NCI-H82 (cell line): ENCODE measurements around the gene SCGN.

Source experiments
- DNase-seq: peaks from one replicate; lab custom pipeline; 2025; lab: John Stamatoyannopoulos, UW

SCGN gene

DNA sequence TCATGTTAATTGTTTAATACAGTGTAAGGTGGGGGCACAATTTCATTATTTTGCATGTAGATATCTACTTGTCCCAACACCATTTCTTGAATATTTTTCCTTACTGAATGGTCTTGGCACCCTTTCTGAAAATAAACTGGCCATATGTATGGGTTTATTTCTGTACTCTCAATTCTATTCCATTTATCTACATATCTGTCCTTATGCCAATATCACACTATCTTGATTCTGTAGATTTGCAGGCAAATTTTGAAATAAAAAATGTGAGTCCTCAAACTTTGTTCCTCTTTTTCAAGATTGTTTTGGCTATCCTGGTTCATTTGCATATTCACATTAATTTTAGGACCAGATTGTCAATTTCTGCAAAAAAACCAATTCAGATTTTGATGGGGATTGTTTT is 34.8 kb downstream of the SCGN start:
- DNase-seq: no peak

DNA sequence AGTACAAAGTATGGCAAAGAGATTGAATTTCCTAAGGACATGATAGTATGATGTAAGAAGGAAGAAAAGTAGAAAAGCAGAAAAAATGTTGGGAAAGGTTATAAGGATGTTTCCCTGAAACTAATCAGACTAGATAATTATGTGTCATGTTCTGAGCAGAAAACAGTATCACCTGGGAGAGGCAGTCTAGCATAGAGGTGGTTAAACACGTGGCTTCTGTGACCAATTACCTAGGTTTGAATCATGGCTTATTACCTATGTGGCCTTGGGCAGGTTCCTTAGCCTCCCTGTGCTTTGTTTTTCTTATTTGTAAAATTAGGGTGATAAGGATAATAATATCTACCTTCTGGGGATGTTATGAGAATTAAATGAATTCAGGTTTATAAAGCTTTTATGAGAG is 38.0 kb downstream of the SCGN start:
- DNase-seq: no peak

DNA sequence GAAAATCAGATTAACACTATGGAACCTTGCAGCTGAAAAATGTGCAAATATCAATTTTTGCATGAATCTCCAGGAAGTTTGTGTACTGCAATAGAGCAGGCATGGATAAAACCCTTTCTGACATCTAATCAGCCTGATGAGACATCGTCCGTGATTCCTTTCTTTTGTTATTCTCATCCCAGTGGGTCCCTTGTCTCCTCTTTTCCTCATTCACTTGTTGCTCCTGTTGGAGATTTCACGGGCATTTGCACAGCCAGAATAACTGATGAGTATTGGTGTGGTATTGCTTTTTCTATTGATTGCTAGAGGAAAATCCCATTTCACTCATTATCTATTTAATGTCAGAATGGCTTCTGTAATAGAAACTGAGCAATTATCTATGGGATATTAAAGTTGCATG is 39.9 kb downstream of the SCGN start:
- DNase-seq: no peak

- DNase-seq: peak; percentile 78
Observed at GRCh38 chr6:25692472-25692871, 40.5 kb downstream of the SCGN start.

GRCh38 chr6:25694366-25694765 is 42.4 kb downstream of the SCGN start:
- DNase-seq: no peak

DNA sequence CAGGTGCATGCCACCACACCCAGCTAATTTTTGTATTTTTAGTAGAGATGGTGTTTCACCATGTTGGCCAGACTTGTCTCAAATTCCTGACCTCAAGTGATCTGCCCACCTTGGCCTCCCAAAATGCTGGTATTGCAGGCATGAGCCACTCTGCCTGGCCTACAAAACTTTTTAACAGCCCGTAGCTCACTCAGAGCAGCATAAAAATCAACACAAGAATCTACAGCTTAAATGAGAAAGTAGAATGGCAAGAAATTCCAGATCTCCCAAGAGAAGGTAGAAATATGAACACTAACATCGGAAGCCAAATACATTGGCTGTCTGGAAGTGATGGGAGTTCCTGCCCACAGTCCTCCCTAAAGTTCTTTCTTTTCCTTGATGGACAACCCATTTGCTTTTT is 43.7 kb downstream of the SCGN start:
- DNase-seq: no peak

DNA sequence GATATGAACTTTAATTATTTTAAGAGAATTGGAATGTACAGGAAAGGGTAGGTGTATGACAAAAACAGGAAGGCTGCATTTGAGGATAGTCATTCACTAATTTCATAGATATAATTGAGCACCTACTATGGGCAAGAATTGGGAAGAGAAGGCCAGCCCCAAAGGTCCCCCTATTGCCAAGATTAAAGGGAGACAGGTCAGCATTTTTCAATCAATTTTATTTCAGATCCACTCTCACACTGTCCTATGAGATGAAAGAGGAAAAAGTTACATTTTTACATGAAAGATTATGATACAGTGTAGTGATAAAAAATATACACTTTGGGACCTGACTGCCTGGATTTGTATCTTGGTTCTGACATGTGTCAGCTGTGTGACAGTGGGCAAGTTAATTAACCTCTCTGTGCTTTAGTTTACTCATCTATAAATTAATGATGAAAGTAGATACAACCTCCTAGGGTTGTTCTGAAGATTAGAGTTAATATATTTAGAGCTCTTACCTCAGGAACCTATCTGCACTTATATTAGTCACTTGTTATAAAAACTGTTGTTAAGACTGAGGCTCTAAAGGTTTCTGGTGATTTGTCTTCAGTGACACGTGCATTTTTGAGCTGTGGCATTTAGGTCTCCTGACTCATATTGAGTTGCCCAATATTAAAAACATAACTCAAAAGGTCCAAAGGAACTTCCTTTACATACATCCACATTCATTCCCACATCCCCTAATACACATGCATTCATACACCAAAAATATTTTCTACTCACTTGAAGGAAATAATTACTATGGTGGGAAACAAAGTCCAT is 45.7 kb downstream of the SCGN start:
- DNase-seq: no peak

GRCh38 chr6:25698631-25699030 is 46.6 kb downstream of the SCGN start:
- no peak for DNase-seq

DNA sequence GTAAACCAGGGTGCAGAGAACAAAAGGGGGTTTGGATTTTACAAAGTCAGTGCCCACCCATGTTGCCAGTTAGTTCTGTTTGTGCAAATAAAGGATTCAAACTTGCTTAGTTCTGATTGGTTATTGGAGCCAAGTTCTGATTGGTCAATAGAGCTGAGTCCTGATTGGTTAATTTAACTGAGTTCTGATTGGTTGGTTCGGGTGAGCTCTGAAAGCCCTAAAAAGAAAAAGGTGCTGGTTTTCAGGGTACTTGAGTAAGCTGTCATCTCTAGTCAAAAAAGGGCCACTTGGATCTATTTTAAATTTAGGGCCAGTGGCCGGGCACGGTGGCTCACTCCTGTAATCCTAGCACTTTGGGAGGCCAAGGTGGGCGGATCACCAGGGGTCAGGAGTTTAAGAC is 47.6 kb downstream of the SCGN start:
- no peak for DNase-seq

DNA sequence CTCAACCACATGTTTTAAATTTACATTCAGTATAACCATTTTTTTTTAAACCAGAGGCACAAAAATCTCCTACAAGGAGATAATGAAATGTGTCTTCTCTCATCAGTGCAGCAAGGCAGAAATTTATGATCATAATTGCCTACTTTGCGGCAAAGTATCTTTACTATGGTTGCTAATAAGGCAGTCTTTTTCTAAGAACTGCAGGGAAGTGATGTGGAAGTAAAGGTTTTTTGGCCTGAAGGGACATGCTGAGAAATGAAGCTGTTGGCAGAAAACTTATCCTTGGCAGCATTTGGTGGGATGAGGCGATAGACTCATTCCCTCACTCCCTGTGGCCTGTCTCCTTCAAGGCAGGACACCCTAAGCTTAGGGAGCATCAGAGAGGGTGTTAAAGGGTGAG is 48.7 kb downstream of the SCGN start:
- DNase-seq: no peak

DNA sequence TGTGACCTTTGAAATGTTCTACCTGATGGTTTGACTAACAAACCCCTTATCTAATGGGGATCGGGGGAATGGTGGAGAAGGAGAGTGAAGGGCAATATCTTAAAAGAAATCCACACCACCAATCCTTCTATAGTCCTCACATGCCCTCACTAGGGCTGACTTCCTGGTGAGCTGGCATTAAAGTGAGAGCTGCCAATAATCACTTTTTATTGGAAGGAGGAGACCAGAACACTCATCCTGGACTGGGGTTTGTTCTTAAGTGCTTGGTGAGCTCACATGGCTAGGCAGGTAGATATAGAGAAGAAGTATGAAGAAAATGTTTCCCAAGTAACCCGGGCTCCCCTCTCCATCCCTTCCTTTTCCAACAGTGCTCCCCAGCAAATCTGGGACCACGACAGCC is 49.8 kb downstream of the SCGN start:
- DNase-seq: no peak

DNA sequence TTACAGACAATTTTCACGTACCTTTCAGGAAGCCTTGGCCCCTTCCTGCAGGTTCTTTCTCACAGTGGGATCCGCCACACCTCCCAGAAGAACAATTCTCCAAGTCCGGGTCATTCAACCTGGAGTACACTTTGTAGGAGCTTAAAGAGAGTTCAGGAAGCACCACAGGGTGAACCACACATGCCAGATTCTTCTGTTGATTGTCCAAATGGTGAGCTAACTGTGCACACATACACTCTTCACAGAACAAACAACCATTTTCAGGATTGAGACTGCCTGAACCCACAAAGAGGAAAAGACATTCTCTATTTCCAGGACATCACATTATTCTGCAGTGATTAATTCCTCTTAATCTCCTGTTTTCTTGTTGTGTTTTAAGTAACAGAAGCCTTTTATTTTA is 51.0 kb downstream of the SCGN start:
- no peak for DNase-seq

DNA sequence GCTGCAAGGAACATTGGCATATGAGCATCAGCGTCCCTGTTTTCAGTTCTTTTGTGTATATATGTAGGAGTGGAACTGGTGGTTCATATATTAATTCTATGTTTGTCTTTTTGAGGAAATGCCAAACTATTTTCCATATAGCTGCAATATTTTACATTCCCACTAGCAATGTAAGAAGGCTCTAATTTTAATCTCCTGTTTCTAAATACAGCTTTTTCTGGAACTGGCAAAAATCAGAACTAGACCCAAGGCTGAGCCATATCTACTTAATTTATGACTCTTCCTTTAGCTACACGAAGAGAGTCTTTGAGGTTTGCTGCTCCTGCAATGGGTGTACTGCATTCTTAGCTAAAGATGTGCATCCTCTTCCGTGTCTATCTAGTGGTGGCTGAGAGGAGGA is 52.0 kb downstream of the SCGN start:
- DNase-seq: no peak

DNA sequence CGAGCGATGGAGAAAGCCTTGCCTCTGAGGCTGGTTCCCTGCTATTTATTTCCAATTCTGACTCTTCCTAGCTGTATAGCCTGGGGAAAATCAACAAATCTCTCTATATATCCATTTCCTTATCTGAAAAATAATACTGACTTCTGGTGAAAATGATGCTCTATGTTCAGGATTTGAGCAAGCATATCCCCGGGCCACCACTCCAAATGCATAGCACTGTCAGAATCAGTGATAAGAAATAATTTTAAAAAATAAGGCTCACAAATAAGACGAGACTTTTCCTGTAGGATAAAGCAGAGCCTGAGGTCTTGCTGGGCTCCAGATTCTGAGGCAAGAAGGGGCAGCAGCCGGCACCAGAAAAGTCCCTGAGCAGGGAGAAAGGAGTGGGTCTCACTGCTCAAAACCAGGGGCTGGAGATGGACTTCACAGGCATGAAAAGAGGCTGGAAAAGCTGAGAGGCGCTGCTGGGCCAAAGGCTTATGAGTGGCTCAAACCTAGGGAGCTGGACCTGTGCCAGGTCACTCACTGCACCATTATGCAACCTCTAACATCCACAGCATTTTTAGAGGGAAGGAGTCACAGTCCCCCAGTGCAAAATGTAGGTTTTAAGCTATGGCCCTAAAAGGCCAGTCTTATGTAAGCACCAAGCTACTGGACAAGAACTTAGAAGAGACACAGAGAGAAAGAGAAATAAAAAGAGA is 54.4 kb downstream of the SCGN start:
- peak; percentile 66 for DNase-seq

DNA sequence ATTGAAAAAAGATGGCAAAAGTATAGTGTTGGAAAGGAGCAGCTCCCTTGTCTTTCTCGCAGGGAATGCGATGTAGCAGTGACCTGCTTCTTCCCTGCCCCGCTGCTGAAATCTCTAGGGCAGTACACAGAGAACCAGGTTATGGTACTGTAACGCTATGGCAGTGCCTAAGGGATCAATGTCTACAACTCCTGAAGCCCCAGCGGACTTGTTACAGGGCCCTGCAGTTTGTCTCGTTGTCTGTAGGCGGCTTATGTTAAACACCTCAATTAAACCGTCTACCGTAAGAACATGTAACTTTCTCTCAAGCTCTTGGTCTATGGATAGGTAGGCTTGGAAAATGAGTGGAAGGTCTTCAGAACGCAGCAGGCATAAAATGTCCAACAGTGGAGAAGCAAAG is 57.7 kb downstream of the SCGN start:
- no peak for DNase-seq

DNA sequence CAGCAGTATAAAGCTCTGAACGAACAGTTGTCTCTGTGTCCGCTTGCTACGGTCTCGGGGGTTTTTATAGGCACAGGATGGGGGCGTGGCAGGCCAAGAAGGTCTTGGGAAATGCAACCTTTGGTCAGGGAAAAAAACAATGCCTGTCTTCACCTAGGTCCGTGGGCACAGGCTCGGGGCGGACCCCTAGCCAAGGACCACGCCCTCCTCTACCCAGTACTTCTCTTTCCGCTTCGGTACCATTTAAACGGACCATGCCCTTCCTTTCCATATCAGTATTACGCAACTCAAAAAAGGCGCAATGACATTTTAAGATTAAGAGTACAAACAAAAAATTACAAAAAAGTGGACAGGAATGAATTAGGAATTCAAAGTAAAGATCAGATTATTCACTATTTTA is 58.3 kb downstream of the SCGN start:
- no peak for DNase-seq

DNA sequence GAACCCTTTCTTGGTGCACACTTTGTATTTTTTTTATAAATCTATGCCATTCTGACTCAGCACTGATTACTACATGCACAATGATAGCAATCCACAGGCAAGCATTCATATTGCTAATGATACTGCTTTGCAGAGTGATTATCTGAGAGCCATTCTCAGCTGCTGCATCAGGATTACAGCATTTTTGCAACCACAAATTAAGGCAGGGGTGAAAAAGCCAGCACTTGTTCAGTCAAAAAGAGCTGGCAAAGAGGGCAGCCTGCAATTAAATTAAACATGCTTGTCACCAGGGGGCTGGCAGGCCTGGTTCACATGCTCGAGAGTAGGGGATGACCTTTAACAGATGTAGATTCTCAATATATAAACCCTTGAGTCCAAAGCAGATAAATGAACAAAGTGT is 61.8 kb downstream of the SCGN start:
- DNase-seq: no peak

- DNase-seq: peak; percentile 82
Observed at GRCh38 chr6:25714765-25715164, 62.8 kb downstream of the SCGN start.

DNA sequence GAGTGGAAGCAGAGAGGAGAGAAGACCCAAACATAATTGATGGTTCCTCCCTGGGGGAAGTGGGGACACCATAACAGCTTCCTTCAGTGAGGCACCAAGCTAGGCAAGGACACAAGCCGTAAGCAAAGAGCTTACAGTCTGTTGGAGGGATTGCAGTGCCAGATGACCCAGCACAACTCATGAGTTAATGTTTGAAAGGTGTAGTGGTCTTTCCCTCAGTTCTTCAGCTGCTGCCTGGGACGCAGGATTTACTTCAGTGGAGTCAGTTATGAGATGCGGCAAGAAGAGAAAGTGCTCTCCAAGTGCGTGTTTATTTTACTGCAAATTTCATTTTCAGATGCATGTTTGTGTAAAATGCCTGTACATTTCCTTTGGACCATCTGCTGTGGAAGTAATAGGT is 63.8 kb downstream of the SCGN start:
- DNase-seq: peak; percentile 34

DNA sequence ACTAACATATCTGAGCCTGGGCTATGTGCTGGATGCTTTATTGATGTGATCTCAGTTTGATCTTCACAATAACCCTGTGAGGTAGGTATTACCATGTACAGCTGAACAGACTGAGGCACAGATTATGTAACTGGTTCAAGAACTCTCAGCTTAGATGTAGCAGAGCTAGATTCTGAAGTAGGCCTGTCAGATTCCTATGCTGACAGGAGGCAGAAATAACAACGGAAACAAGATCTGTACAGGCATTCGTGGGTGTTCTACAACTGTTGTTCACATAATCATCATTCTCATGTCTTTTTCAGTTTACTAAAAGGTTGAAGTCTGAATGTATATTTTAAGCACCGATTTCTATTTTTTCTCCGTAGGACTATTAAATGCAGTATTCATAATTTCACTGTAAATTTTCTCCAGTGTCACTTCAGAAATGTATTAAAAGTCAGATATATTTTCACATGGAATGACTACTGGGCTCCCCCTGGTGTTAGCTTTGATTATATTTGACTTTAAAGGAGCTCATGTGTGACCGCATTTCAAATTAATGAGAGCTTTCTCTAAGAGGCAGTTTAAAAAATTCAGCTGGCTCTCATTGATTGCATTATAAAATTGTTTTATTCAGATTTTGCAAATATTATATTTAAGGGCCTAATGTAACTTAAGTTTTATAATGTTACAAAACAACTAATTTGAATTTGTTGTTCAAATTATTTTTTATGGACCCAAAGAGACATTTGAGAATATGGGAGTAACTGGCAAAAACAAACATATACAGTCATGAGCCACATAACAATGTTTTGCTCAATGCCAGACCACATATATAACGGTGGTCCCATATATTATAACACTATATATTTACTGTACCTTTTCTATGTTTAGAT is 66.1 kb downstream of the SCGN start:
- DNase-seq: peak; percentile 73

DNA sequence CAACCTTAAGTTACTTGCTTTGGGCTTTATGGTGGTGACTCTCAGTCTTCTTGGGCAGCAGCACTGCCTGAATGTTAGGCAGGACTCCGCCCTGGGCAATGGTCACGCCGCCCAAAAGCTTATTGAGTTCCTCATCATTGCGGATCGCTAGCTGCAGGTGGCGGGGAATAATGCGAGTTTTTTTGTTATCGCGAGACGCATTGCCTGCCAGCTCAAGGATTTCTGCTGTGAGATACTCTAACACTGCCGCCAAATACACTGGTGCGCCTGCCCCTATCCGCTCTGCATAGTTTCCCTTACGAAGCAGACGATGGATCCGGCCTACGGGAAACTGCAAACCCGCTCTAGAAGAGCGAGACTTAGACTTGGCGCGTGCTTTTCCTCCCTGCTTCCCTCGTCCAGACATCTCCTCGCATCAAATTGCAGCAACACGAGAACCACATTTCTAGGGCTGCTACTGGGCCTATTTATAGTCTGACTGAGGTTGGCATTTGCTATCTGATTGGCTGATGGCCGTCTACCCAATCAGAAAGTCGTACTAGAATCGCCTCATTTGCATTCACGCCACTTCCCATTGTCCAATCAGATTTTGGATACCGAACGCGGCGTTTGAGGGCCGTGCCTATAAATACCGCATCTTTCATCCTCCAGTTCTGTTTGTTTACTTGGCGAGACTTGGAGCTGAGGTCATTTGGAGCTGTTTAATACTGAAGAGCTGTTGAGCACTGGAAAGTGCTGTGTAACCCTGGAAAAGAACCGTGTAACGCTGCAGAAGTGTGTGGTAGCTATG is 74.3 kb downstream of the SCGN start:
- no peak for DNase-seq

DNA sequence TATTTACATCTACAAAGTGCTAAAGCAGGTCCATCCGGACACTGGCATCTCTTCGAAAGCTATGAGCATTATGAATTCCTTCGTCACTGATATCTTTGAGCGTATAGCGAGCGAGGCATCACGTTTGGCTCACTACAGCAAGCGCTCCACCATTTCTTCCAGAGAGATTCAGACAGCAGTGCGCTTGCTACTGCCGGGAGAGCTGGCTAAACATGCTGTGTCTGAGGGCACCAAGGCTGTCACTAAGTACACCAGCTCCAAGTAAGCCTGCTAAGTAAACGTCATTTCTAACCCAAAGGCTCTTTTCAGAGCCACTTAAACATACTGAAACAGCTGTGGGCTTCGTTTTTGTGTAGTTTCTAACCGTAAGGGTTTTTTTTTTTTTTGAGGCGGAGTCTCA is 75.0 kb downstream of the SCGN start:
- no peak for DNase-seq
